Activated naive CD4-positive, alpha-beta T cell treated with anti-CD3 and anti-CD28 coated beads for 36 hours (primary cell): ENCODE measurements around the gene PCDHGA1. TPM values are rescaled to one million over a fixed set of nuclear protein-coding genes. Genes with fewer than 3 reads are reported as not detected.

Source experiments
- CTCF ChIA-PET: fragments of 350-600 bp; sonication (Branson Sonifier 250); formaldehyde crosslinking; loops from one replicate; lab custom pipeline; 2021; ENCODE audit warnings: antibody characterized with exemption; lab: Charles Lee
- DNase-seq: peaks from one replicate; pipeline ENCODE4 v3.0.0-alpha.2; 2020
- H3K27ac Mint-ChIP-seq: one replicate; pipeline ENCODE4 v1.8.0; 2021; ENCODE audit warnings: mild to moderate bottlenecking, mixed read lengths
- H3K27me3 Mint-ChIP-seq: one replicate; pipeline ENCODE4 v1.8.0; 2021; ENCODE audit warnings: low read depth, mixed read lengths
- H3K36me3 Mint-ChIP-seq: one replicate; pipeline ENCODE4 v1.8.0; 2021; ENCODE audit warnings: low read depth, mixed read lengths
- H3K4me1 Mint-ChIP-seq: one replicate; pipeline ENCODE4 v1.8.0; 2021; ENCODE audit warnings: low read depth, mixed read lengths
- H3K4me3 Mint-ChIP-seq: one replicate; pipeline ENCODE4 v1.8.0; 2021; ENCODE audit warnings: mild to moderate bottlenecking, moderate library complexity, mixed read lengths
- H3K9me3 Mint-ChIP-seq: one replicate; pipeline ENCODE4 v1.8.0; 2021; ENCODE audit warnings: mixed read lengths
- intact Hi-C: fragments of 100-400 bp; cut with micrococcal nuclease; formaldehyde crosslinking; loops from one replicate; pipeline ENCODE4 v1.15.1; 2023
- total RNA-seq, 2 experiments: library from RNA; stranded (reverse); gene quantifications; one replicate each; pipeline ENCODE4 v1.2.3, GENCODE V29; 2021

Gene PCDHGA1
- total RNA-seq, 2 experiments from 2014 or later, result not detected

GRCh38 chr5:141483902-141484301 is 153.6 kb downstream of the PCDHGA1 start:
- Mint-ChIP-seq H3K36me3 (no peaks in the 10 kb centered on the region), H3K4me3 (no peak overlapping the region), H3K9me3 (no peaks in the 10 kb centered on the region), H3K27me3 (peaks cover 81% of the 10 kb centered on the region), H3K4me1 (peaks cover 9% of the 10 kb centered on the region), H3K27ac (no peak overlapping the region)
- CTCF ChIA-PET, result interaction anchor here (0.7 to 2.0 kb wide), 5 partner anchors 12 to 190 kb away, joined by 3 to 10 read pairs (median 6); no protein-coding TSS in a partner anchor
- no peak for DNase-seq
- intact Hi-C loops, result no loop called here

- Mint-ChIP-seq H3K27ac (no peak overlapping the region), H3K9me3 (no peaks in the 10 kb centered on the region), H3K27me3 (peaks cover 81% of the 10 kb centered on the region), H3K4me1 (peaks cover 9% of the 10 kb centered on the region), H3K4me3 (no peak overlapping the region), H3K36me3 (no peaks in the 10 kb centered on the region)
- DNase-seq, result no peak
- intact Hi-C loops, result no loop called here
- CTCF ChIA-PET, result interaction anchor here (1.2 to 2.0 kb wide), 4 partner anchors 13 to 80 kb away, joined by 3 to 9 read pairs (median 6); no protein-coding TSS in a partner anchor
Measured at GRCh38 chr5:141484310-141484640, 154.0 kb downstream of the PCDHGA1 start.

DNA sequence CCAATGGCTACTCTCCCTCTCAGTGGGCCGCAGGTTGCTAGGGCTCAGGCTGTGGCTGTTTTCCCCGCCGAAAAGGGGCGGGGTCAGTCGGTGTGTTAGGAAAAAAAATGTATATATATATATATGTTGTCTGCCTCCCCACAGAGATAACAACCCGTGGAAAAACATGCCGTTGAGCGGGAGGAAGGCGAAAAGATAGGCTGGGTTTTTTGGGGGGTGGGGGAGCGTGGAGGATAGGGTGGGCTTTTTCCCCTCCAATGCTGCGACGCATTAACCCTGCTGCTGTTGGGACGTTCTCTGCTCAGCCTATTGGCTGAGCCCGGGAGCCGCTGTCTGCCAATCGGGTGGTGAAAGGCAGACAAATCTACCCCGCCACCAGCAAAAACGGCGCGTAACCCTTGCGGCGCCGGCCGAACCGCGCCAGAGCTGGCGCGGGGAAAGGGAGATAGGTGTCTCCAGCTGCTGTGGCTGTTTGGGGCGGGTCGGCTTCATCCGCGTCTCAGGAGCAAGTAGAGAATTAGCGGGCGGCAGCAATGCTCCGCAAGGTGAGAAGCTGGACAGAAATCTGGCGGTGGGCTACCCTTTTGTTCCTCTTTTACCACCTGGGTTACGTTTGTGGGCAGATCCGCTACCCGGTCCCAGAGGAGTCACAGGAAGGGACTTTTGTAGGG is 154.5 kb downstream of the PCDHGA1 start, which contains the start of gene PCDHGC4:
TSS of gene PCDHGC4 (plus strand) at position 390 of the 671 bp plus-strand sequence. CDS start at position 534, 144 bp downstream.
- intact Hi-C loops, result no loop called here
- peak within 1 kb of the TSS; percentile 45 for H3K4me3 Mint-ChIP-seq
- H3K9me3 Mint-ChIP-seq, result no peaks in the 10 kb centered on the region
- H3K27me3 Mint-ChIP-seq, result peaks cover 82% of the 10 kb centered on the region
- no peaks in the 10 kb centered on the region for H3K36me3 Mint-ChIP-seq
- peaks cover 9% of the 10 kb centered on the region for H3K4me1 Mint-ChIP-seq
- DNase-seq, result peak; percentile 16
- CTCF ChIA-PET, result interaction anchor here (1.0 to 2.0 kb wide), 5 partner anchors 28 to 80 kb away, joined by 3 to 9 read pairs (median 6); partner anchors contain the start of gene PCDHGA12
- no peak within 1 kb of the TSS for H3K27ac Mint-ChIP-seq

- no peaks in the 10 kb centered on the region for H3K9me3 Mint-ChIP-seq
- intact Hi-C loops, result no loop called here
- no peak for DNase-seq
- H3K36me3 Mint-ChIP-seq, result no peaks in the 10 kb centered on the region
- H3K4me1 Mint-ChIP-seq, result peaks cover 9% of the 10 kb centered on the region
- H3K27ac Mint-ChIP-seq, result no peak overlapping the region
- H3K27me3 Mint-ChIP-seq, result peaks cover 81% of the 10 kb centered on the region
- CTCF ChIA-PET, result interaction anchor here (1.0 to 2.0 kb wide), 5 partner anchors 28 to 115 kb away, joined by 3 to 6 read pairs (median 4); partner anchors contain the start of genes PCDHGA12 and PCDHGB3
- peak overlapping the region; percentile 45 for H3K4me3 Mint-ChIP-seq
Measured at GRCh38 chr5:141485321-141486055, 155.2 kb downstream of the PCDHGA1 start.

DNA sequence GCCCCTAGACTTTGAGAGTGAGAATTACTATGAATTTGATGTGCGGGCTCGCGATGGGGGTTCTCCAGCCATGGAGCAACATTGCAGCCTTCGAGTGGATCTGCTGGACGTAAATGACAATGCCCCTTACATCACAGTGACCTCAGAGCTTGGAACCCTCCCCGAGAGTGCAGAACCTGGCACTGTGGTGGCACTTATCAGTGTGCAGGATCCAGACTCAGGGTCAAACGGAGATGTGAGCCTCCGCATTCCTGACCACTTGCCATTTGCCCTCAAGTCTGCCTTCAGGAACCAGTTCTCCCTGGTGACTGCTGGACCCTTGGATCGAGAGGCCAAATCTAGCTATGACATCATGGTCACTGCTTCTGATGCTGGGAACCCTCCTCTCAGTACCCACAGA is 155.8 kb downstream of the PCDHGA1 start:
- Mint-ChIP-seq H3K27me3 (peaks cover 81% of the 10 kb centered on the region), H3K9me3 (no peaks in the 10 kb centered on the region), H3K4me1 (peaks cover 9% of the 10 kb centered on the region), H3K4me3 (no peak overlapping the region), H3K36me3 (no peaks in the 10 kb centered on the region), H3K27ac (no peak overlapping the region)
- intact Hi-C loops, result no loop called here
- no peak for DNase-seq
- CTCF ChIA-PET, result interaction anchor here (1.0 to 1.7 kb wide), 5 partner anchors 26 to 116 kb away, joined by 3 to 6 read pairs (median 3); partner anchors contain the start of genes PCDHGA12 and PCDHGB3

- Mint-ChIP-seq H3K36me3 (no peaks in the 10 kb centered on the region), H3K9me3 (no peaks in the 10 kb centered on the region), H3K4me3 (no peak overlapping the region), H3K4me1 (peaks cover 12% of the 10 kb centered on the region), H3K27me3 (peaks cover 86% of the 10 kb centered on the region), H3K27ac (no peak overlapping the region)
- CTCF ChIA-PET, result interaction anchor here (0.7 to 1.3 kb wide), 2 partner anchors 25 to 26 kb away, joined by 3 read pairs; no protein-coding TSS in a partner anchor
- intact Hi-C loops, result no loop called here
- no peak for DNase-seq
Measured at GRCh38 chr5:141487131-141487530, 156.8 kb downstream of the PCDHGA1 start.

DNA sequence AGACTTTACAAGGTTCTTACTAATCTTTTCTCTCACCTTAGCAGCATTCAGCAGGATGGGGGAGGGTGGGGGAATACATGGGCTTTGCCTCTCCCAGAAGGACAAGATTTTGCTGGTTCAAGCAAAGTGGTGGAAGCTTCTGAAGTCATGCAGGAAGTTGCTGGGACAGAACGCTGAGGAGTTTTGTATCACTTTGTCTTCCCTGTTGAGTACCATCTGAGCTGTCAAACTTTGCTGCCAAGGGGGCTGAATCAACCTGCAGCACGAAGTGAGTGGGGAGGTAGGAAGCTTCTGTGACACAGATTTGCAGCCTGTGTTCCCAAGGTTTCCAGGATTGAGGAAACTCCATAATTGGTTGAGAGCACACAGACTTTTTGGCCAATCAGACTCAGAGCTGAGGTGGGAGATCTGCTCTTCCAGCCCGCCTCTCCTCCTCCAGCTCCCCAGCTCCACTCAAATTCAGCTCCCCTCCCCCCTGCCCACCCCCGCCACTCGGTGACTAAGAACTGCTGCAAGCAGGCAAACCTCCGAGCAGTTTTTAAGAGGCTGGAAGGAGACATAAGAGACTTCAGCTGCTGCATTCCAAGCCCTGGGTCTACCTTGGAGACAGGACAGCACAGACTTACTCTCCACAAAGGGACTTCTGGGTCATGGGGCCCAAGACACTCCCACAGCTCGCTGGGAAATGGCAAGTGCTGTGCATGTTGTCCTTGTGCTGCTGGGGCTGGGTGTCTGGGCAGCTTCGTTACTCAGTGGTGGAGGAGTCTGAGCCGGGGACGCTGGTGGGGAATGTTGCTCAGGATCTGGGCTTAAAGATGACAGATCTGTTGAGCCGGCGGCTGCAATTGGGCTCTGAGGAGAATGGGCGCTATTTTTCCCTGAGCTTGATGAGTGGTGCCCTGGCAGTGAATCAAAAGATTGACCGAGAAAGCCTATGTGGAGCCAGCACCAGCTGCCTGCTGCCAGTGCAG is 158.6 kb downstream of the PCDHGA1 start, which contains the start of gene PCDHGC5:
TSS of gene PCDHGC5 (plus strand) at position 491 of the 971 bp plus-strand sequence. CDS start at position 651, 160 bp downstream.
- Mint-ChIP-seq H3K27ac (no peak within 1 kb of the TSS), H3K9me3 (no peaks in the 10 kb centered on the region), H3K4me3 (no peak within 1 kb of the TSS), H3K36me3 (no peaks in the 10 kb centered on the region), H3K4me1 (peaks cover 14% of the 10 kb centered on the region), H3K27me3 (peaks cover 81% of the 10 kb centered on the region)
- no peak for DNase-seq
- CTCF ChIA-PET, result interaction anchor here (0.7 to 1.5 kb wide), 5 partner anchors 13 to 75 kb away, joined by 3 to 4 read pairs (median 3); partner anchors contain the start of gene PCDHGC3
- intact Hi-C loops, result no loop called here

DNA sequence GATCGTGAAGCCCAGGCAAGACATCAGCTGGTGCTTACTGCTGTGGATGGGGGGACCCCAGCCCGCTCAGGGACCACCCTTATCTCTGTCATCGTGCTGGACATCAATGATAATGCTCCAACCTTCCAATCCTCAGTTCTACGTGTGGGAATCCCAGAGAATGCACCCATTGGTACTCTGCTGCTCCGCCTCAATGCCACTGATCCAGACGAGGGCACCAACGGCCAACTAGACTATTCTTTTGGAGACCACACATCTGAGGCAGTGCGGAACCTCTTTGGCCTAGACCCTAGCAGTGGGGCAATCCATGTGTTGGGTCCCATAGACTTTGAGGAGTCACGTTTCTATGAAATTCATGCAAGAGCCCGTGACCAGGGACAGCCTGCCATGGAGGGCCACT is 159.5 kb downstream of the PCDHGA1 start:
- H3K27ac Mint-ChIP-seq, result no peak overlapping the region
- H3K27me3 Mint-ChIP-seq, result peaks cover 80% of the 10 kb centered on the region
- intact Hi-C loops, result no loop called here
- H3K4me1 Mint-ChIP-seq, result peaks cover 11% of the 10 kb centered on the region
- H3K9me3 Mint-ChIP-seq, result no peaks in the 10 kb centered on the region
- H3K4me3 Mint-ChIP-seq, result no peak overlapping the region
- CTCF ChIA-PET, result interaction anchor here (1.5 kb wide), 1 partner anchor 74 kb away, joined by 4 read pairs; no protein-coding TSS in a partner anchor
- DNase-seq, result no peak
- H3K36me3 Mint-ChIP-seq, result no peaks in the 10 kb centered on the region

DNA sequence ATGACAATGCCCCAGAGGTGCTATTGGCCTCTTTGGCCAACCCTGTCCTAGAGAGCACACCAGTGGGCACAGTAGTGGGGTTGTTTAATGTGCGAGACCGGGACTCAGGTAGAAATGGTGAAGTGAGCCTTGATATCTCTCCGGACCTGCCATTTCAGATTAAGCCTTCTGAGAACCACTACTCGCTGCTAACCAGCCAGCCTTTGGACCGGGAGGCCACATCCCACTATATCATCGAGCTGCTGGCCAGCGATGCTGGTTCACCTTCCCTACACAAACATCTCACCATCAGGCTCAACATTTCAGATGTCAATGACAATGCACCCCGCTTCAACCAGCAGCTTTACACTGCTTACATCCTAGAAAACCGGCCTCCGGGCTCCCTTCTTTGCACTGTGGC is 160.0 kb downstream of the PCDHGA1 start:
- Mint-ChIP-seq H3K4me1 (peaks cover 7% of the 10 kb centered on the region), H3K27ac (no peak overlapping the region), H3K27me3 (peaks cover 78% of the 10 kb centered on the region), H3K4me3 (no peak overlapping the region), H3K36me3 (no peaks in the 10 kb centered on the region), H3K9me3 (no peaks in the 10 kb centered on the region)
- intact Hi-C loops, result no loop called here
- CTCF ChIA-PET, result interaction anchor here (1.5 kb wide), 1 partner anchor 74 kb away, joined by 4 read pairs; no protein-coding TSS in a partner anchor
- no peak for DNase-seq

- peaks cover 78% of the 10 kb centered on the region for H3K27me3 Mint-ChIP-seq
- CTCF ChIA-PET, result no interaction called here
- intact Hi-C loops, result no loop called here
- peaks cover 5% of the 10 kb centered on the region for H3K4me1 Mint-ChIP-seq
- DNase-seq, result no peak
- no peak overlapping the region for H3K27ac Mint-ChIP-seq
- no peaks in the 10 kb centered on the region for H3K36me3 Mint-ChIP-seq
- no peak overlapping the region for H3K4me3 Mint-ChIP-seq
- H3K9me3 Mint-ChIP-seq, result no peaks in the 10 kb centered on the region
Measured at GRCh38 chr5:141490771-141491170, 160.5 kb downstream of the PCDHGA1 start.
